GM20000 (cell line): ENCODE data around the gene SLC7A7.
"Not testable (repeated sequence)": the region's sequence is repeated elsewhere in the genome, so short reads cannot be mapped to it uniquely, and the experiment has no call there.

Source experiments
- DNase-seq: peaks from one replicate; pipeline ENCODE4 v3.0.0; 2012; ENCODE audit warnings: low spot score
- CTCF ChIP-seq: IDR thresholded peaks from 2 replicates; pipeline ENCODE4 v1.5.1; 2012; ENCODE audit warnings: mild to moderate bottlenecking, control low read depth; ENCODE audit errors: extremely low read depth, missing control alignments

Gene SLC7A7

GRCh38 chr14:22726012-22726411 is 89.2 kb downstream of the SLC7A7 start:
- no peak for DNase-seq
- no peak for TF ChIP-seq CTCF

GRCh38 chr14:22725374-22725773 is 89.9 kb downstream of the SLC7A7 start:
- not testable (repeated sequence) for DNase-seq

DNA sequence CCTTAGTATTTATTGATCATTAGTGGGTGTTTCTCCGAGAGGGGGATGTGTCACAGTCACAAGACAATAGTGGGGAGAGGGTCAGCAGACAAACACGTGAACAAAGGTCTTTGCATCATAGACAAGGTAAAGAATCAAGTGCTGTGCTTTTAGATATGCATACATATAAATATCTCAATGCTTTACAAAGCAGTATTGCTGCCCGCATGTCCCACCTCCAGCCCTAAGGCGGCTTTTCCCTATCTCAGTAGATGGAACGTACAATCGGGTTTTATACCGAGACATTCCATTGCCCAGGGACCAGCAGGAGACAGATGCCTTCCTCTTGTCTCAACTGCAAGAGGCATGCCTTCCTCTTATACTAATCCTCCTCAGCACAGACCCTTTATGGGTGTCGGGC is 90.4 kb downstream of the SLC7A7 start:
- not testable (repeated sequence) for DNase-seq

GRCh38 chr14:22723815-22724214 is 91.4 kb downstream of the SLC7A7 start:
- DNase-seq, result no peak

More at GRCh38 chr14:22723815-22724214, 91.4 kb downstream of the SLC7A7 start:
- TF ChIP-seq CTCF, result no peak
